Loucy (cell line): Measurements from ENCODE around the gene BRD3OS.

Experiments
- H2AFZ ChIP-seq: fragments of 200-600 bp; sonication (generic); 2 replicates; pipeline ENCODE4 v1.6.0; 2016; ENCODE audit warnings: antibody characterized with exemption, mild to moderate bottlenecking, low read length, moderate library complexity
- H3F3A ChIP-seq: fragments of 200-600 bp; 2 replicates; pipeline ENCODE4 v1.6.0; 2016; ENCODE audit warnings: antibody characterized with exemption, low read depth, mild to moderate bottlenecking
- H3K27me3 ChIP-seq: fragments of 200-600 bp; sonication (generic); 2 replicates; pipeline ENCODE4 v1.6.1; 2014; ENCODE audit warnings: low read length, mild to moderate bottlenecking; ENCODE audit not compliant: insufficient read depth, poor library complexity, severe bottlenecking
- H3K36me3 ChIP-seq: fragments of 200-600 bp; sonication (generic); 2 replicates; pipeline ENCODE4 v1.6.1; 2016; ENCODE audit warnings: low read length; ENCODE audit not compliant: insufficient read depth
- H3K4me1 ChIP-seq: fragments of 200-600 bp; sonication (generic); 2 replicates; pipeline ENCODE4 v1.5.1; 2014; ENCODE audit warnings: low read length, mild to moderate bottlenecking; ENCODE audit not compliant: insufficient read depth, poor library complexity, severe bottlenecking
- H3K4me2 ChIP-seq: fragments of 200-600 bp; sonication (generic); 2 replicates; pipeline ENCODE4 v1.6.0; 2014; ENCODE audit warnings: antibody characterized with exemption, low read length, low read depth, mild to moderate bottlenecking; ENCODE audit not compliant: poor library complexity, severe bottlenecking
- H3K4me3 ChIP-seq: fragments of 200-600 bp; sonication (generic); 2 replicates; pipeline ENCODE4 v1.5.1; 2014; ENCODE audit warnings: low read length, mild to moderate bottlenecking, mixed read lengths; ENCODE audit not compliant: poor library complexity, severe bottlenecking
- H3K79me2 ChIP-seq: fragments of 200-600 bp; sonication (generic); 2 replicates; pipeline ENCODE4 v1.6.1; 2014; ENCODE audit warnings: low read length; ENCODE audit not compliant: insufficient read depth
- H3K9ac ChIP-seq: fragments of 200-600 bp; sonication (generic); 2 replicates; pipeline ENCODE4 v1.6.0; 2014; ENCODE audit warnings: mild to moderate bottlenecking, low read depth, low read length, moderate library complexity; ENCODE audit not compliant: poor library complexity, severe bottlenecking
- H3K9me2 ChIP-seq: fragments of 200-600 bp; sonication (generic); replicated peaks from 2 replicates; pipeline ENCODE4 v1.6.1; 2016; ENCODE audit warnings: low read depth, low read length, mixed read lengths
- H3K9me3 ChIP-seq: fragments of 200-600 bp; sonication (generic); 2 replicates; pipeline ENCODE4 v1.6.1; 2014; ENCODE audit warnings: mild to moderate bottlenecking, antibody characterized with exemption, low read length, low read depth; ENCODE audit not compliant: insufficient read depth
- H4K20me1 ChIP-seq: fragments of 200-600 bp; sonication (generic); 2 replicates; pipeline ENCODE4 v1.6.0; 2014; ENCODE audit warnings: antibody characterized with exemption, low read length, mild to moderate bottlenecking; ENCODE audit not compliant: insufficient read depth, poor library complexity, severe bottlenecking
- CTCF ChIP-seq: fragments of 200-600 bp; sonication (generic); conservative IDR thresholded peaks from 2 replicates; pipeline ENCODE4 v1.5.1; 2014; ENCODE audit warnings: mild to moderate bottlenecking, antibody characterized with exemption, low read length
- EZH2phosphoT487 ChIP-seq: fragments of 200-600 bp; IDR thresholded peaks from 2 replicates; pipeline ENCODE4 v1.6.1; 2018; ENCODE audit warnings: antibody characterized with exemption, mild to moderate bottlenecking, moderate library complexity, borderline replicate concordance

BRD3OS gene

DNA sequence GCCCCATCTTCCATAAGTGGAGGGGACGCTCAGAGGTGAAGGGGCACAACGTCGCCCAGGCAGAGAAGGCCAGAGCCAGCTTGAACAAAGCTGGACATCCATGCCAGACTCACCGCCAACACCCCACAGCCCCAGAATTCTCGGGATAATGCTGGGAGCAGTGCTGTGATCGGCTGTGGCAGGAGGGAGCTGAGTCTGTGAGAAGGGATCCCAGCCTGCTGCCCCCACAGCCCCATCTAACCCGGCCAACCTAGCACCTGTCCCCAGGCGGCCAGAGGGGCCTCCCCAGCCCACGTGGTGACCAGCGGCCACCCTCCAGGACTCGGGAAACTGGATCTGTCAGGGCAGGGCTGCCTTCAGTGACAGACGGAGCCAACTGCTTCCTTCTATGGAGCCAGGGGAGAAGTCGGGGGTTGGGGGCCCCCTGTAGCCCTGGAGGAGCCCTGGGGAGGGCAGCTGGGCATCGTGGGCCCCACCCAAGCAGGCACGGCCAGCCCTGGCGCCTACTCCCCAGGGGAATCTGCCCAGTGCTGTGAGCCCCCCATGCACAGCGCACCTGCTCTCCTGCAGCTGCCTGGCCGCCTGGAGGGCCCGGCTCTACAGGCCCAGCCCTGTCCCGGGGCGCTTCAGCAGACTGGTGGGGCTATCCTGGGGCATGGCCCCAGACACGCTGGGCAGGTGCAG lies 36.5 kb downstream of the BRD3OS start:
- H2AFZ ChIP-seq = no peak overlapping the region
- H3K9me3 ChIP-seq = no peaks in the 10 kb centered on the region
- H3K4me3 ChIP-seq = no peak overlapping the region
- no peaks in the 10 kb centered on the region for H3K9me2 ChIP-seq
- H3K4me1 ChIP-seq = peaks cover 14% of the 10 kb centered on the region
- H3F3A ChIP-seq = 0 out of 2 replicates have a peak, but pooled peaks cover 2% of the 10 kb centered on the region
- no peak overlapping the region for H3K9ac ChIP-seq
- peaks cover 95% of the 10 kb centered on the region for H4K20me1 ChIP-seq
- peaks cover 100% of the 10 kb centered on the region for H3K79me2 ChIP-seq
- no peaks in the 10 kb centered on the region; the same call in 1 of the 2 replicates for H3K36me3 ChIP-seq
- TF ChIP-seq CTCF = no peak
- TF ChIP-seq EZH2phosphoT487 = no peak
- H3K4me2 ChIP-seq = peak overlapping the region; percentile 15
- no peaks in the 10 kb centered on the region for H3K27me3 ChIP-seq

GRCh38 chr9:134062461-134063087 lies 37.3 kb downstream of the BRD3OS start:
- Histone ChIP-seq H4K20me1 (peaks cover 90% of the 10 kb centered on the region), H3K9me2 (no peaks in the 10 kb centered on the region), H3K79me2 (peaks cover 98% of the 10 kb centered on the region), H3F3A (0 out of 2 replicates have a peak, but pooled peaks cover 2% of the 10 kb centered on the region), H3K4me3 (no peak overlapping the region), H3K4me1 (peaks cover 14% of the 10 kb centered on the region), H2AFZ (no peak overlapping the region), H3K9me3 (no peaks in the 10 kb centered on the region), H3K4me2 (peak overlapping the region; percentile 19), H3K27me3 (no peaks in the 10 kb centered on the region), H3K9ac (no peak overlapping the region), H3K36me3 (no peaks in the 10 kb centered on the region; the same call in 1 of the 2 replicates)
- TF ChIP-seq CTCF (no peak), EZH2phosphoT487 (no peak)

GRCh38 chr9:134063088-134063570 lies 37.8 kb downstream of the BRD3OS start:
- Histone ChIP-seq H3K4me2 (peak overlapping the region; percentile 85), H3K79me2 (peaks cover 92% of the 10 kb centered on the region), H3K9me2 (no peaks in the 10 kb centered on the region), H3K9me3 (no peaks in the 10 kb centered on the region), H3K4me1 (peaks cover 14% of the 10 kb centered on the region), H3F3A (0 out of 2 replicates have a peak, but pooled peaks cover 2% of the 10 kb centered on the region), H4K20me1 (peaks cover 84% of the 10 kb centered on the region), H2AFZ (no peak overlapping the region), H3K36me3 (no peaks in the 10 kb centered on the region; the same call in 1 of the 2 replicates), H3K4me3 (no peak overlapping the region), H3K9ac (no peak overlapping the region), H3K27me3 (no peaks in the 10 kb centered on the region)
- no peak for TF ChIP-seq CTCF
- TF ChIP-seq EZH2phosphoT487 = no peak
